ENCODE results near the gene RNF26. TPM values are rescaled to one million over a fixed set of nuclear protein-coding genes. Genes with fewer than 3 reads are reported as not detected.

RNF26 gene
- total and polyA plus RNA-seq, 2 donors (not counting 3 experiments of a cell fraction or from before 2014, with no cell fraction given) = 40.1 to 43.8 TPM

DNA sequence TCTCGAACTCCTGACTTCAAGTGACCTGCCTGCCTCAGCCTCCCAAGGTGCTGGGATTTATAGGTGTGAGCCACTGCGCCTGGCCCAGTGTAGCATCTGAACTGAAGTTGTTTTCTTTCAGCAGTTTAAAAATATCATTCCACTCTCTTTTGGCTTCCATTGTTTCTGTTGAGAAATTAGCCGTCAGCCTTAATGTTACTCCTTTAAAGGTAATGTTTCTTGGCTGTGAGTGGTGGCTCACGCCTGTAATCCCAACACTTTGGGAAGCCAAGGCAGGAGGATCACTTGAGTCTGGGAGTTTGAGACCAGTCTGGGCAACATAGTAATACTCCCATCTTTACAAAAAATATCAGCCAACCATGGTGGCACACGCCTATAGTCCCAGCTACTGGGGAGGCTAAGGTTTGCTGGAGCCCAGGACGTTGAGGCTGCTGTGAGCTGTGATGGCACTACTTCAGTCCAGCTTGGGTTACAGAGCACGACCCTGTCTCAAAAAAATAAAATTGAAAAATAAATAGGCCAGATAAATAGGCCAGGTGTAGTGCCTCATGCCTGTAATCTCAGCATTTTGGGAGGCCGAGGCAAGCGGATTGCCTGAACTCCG, 43.3 kb upstream of the RNF26 start:
- Histone ChIP-seq H4K20me1 (replicated peaks; ENCODE audit: control insufficient read depth, extremely low read depth, insufficient read depth, low read length) (no peaks in the 10 kb centered on the region), H3K9me3 (replicated peaks; ENCODE audit: control insufficient read depth, insufficient read depth, low read length) (no peaks in the 10 kb centered on the region), H3K36me3 (ENCODE audit: control insufficient read depth in 2 of 2, extremely low read depth in 1 of 2, insufficient read depth in 2 of 2, low read length in 2 of 2) (peaks cover 3 to 11% of the 10 kb centered on the region in 2 experiments), H3K4me2 (ENCODE audit: insufficient read depth, low read length) (no peak overlapping the region), H3K27ac (ENCODE audit: insufficient read depth, low read depth, low read length) (no peak overlapping the region), H3K4me1 (ENCODE audit: control insufficient read depth, extremely low read depth, insufficient read depth, low read length) (no peaks in the 10 kb centered on the region), H2AFZ (ENCODE audit: low read depth, low read length) (no peak overlapping the region), H3K27me3 (ENCODE audit: control insufficient read depth in 2 of 2, insufficient read depth in 2 of 2, low read length in 2 of 2) (no peaks in the 10 kb centered on the region), H3K4me3 (replicated peaks in 1 of 3; ENCODE audit: insufficient read depth in 1 of 3, low read depth in 1 of 3, low read length in 3 of 3) (no peak overlapping the region), H3K79me2 (ENCODE audit: control insufficient read depth, insufficient read depth, low read length) (no peaks in the 10 kb centered on the region), H3K9me1 (replicated peaks; ENCODE audit: control insufficient read depth, extremely low read depth, insufficient read depth, low read length) (no peaks in the 10 kb centered on the region), H3K9ac (replicated peaks; ENCODE audit: extremely low read depth, insufficient read depth, low read length) (no peak overlapping the region)
- ChIA-PET CTCF (no interaction called here), POLR2A (no interaction called here)
- no TSS peak for BruUV-seq (replicated peaks)
- no peak for TF ChIP-seq FOS (IDR thresholded peaks at IDR 0.05; ENCODE audit: borderline replicate concordance, insufficient read depth, low read length)
- no peak for TF ChIP-seq POLR2AphosphoS5 (IDR thresholded peaks at IDR 0.05; ENCODE audit: insufficient read depth, low read depth, low read length)
- TF ChIP-seq JUN (IDR thresholded peaks at IDR 0.05; ENCODE audit: borderline replicate concordance, insufficient read depth, insufficient read length, low read depth) = no peak
- no peak for TF ChIP-seq POLR2A (IDR thresholded peaks at IDR 0.05; ENCODE audit: low read depth, low read length)
- no peak for TF ChIP-seq GATA2 (IDR thresholded peaks at IDR 0.05; ENCODE audit: insufficient read depth, insufficient read length, low read depth, low read length)
- TF ChIP-seq, protein P1, sequence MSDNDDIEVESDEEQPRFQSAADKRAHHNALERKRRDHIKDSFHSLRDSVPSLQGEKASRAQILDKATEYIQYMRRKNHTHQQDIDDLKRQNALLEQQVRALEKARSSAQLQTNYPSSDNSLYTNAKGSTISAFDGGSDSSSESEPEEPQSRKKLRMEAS (IDR thresholded peaks at IDR 0.05; ENCODE audit: insufficient read depth, insufficient read length) = no peak
- no peak for TF ChIP-seq MYC (IDR thresholded peaks at IDR 0.05; ENCODE audit: low read depth, low read length)
- TF ChIP-seq EZH2 (IDR thresholded peaks at IDR 0.05; ENCODE audit: borderline replicate concordance, low read depth, low read length, severe bottlenecking) = no peak
- TF ChIP-seq, protein P2, sequence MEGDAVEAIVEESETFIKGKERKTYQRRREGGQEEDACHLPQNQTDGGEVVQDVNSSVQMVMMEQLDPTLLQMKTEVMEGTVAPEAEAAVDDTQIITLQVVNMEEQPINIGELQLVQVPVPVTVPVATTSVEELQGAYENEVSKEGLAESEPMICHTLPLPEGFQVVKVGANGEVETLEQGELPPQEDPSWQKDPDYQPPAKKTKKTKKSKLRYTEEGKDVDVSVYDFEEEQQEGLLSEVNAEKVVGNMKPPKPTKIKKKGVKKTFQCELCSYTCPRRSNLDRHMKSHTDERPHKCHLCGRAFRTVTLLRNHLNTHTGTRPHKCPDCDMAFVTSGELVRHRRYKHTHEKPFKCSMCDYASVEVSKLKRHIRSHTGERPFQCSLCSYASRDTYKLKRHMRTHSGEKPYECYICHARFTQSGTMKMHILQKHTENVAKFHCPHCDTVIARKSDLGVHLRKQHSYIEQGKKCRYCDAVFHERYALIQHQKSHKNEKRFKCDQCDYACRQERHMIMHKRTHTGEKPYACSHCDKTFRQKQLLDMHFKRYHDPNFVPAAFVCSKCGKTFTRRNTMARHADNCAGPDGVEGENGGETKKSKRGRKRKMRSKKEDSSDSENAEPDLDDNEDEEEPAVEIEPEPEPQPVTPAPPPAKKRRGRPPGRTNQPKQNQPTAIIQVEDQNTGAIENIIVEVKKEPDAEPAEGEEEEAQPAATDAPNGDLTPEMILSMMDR (IDR thresholded peaks at IDR 0.05; ENCODE audit: extremely low read depth in 1 of 2, insufficient read depth in 1 of 2, low read depth in 1 of 2, low read length in 2 of 2) = no peak
- FAIRE-seq (no peak), DNase-seq (ENCODE audit: low read depth, low spot score) (no peak)
- dilution Hi-C loops (cut with MboI; ENCODE audit: extremely low pct_ligation_motif_present, low sequenced_read_pairs) = no loop called here
- intact Hi-C loops (cut with micrococcal nuclease) = no loop called here
